C1 segment of cervical spinal cord (tissue), 14 donors: ENCODE measurements around the gene DOCK6.

Source experiments
- DNase-seq, 14 donors: peaks; one replicate each; lab custom pipeline; 2025; lab: John Stamatoyannopoulos, UW

Gene DOCK6

GRCh38 chr19:11223200-11223599 is 39.1 kb downstream of the DOCK6 start:
- no peak for DNase-seq

DNA sequence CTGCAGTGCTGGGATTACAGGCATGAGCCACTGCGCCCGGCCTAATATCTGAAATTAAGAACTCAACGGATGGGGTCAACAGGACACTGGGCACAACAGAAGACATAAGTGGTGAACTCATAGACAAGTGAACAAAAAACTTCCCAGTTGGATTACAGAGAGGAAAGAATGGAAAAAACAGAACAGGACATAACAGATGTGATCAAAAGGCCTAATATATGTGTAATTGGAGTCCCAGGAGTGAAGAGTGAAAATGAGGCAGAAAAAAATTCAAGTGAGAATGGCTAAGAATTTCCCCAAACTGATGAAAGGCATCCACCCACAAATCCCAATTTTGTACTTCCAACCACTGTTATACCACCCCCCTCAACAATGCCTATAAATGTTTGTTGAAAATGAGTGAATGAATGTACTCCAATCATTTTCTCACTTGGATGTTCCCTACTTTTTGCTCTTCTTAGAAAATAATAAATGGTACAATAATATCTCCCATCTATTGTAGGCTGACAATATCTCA is 41.2 kb downstream of the DOCK6 start:
- no peak for DNase-seq

DNA sequence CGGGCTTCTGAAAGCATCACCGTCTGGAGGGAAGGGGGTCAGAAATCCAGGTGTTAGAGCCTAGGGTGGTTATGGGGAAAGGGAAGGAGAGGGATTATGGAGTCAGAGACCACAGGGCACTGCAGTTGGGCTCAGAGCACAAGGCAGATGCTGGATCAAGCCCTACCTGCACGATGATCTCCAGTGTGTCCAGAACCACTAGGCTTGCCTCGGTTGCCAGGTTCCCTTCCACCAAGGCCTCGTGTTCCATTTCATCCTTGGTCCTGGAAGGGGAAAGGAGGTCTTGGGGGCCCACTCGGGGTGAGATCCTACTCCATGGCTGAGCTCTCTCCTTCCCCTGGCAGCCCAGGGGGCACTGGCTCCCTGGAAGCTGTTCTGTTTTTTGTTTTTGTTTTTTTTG is 47.9 kb downstream of the DOCK6 start:
- no peak for DNase-seq

DNA sequence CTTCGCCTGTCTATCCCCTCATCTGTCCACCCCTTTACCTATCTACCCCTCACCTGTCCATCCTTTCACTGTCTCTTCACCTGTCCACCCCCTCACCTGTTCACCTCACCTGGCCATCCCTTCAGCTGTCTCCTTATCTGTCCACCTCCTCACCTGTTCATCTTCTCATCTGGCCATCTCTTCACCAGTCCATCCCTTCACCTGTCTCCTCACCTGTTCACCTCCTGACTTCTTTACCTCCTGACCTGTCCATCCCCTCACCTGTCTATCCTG is 51.7 kb downstream of the DOCK6 start:
- no peak for DNase-seq

DNA sequence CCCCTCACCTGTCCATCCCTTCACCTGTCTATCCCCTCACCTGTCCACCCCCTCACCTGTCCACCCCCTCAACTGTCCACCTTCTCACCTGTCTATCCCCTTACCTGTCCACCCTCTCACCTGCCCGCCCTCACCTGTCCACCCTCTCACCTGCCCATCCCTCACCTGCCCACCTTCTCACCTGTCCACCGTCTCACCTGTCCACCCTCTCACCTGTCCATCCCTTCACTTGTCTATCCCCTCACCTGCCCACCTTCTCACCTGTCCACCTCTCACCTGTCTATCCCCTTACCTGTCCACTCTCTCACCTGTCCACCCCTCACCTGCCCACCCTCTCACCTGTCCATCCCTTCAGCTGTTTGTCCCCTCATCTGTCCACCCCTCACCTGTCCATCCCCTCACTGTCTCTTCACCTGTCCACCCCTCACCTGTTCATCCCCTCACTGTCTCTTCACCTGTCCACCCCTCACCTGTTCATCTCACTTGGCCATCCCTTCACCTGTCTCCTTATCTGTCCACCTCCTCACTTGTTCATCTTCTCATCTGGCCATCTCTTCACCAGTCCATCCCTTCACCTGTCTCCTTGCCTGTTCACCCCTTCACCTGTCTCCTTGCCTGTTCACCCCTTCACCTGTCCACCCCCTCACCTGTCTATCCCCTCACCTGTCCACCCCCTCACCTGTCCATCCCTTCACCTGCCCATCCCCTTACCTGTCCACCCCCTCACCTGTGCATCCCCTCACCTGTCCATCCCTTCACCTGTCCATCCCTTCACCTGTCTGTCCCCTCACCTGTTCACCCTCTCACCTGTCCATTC is 52.3 kb downstream of the DOCK6 start:
- no peak for DNase-seq

DNA sequence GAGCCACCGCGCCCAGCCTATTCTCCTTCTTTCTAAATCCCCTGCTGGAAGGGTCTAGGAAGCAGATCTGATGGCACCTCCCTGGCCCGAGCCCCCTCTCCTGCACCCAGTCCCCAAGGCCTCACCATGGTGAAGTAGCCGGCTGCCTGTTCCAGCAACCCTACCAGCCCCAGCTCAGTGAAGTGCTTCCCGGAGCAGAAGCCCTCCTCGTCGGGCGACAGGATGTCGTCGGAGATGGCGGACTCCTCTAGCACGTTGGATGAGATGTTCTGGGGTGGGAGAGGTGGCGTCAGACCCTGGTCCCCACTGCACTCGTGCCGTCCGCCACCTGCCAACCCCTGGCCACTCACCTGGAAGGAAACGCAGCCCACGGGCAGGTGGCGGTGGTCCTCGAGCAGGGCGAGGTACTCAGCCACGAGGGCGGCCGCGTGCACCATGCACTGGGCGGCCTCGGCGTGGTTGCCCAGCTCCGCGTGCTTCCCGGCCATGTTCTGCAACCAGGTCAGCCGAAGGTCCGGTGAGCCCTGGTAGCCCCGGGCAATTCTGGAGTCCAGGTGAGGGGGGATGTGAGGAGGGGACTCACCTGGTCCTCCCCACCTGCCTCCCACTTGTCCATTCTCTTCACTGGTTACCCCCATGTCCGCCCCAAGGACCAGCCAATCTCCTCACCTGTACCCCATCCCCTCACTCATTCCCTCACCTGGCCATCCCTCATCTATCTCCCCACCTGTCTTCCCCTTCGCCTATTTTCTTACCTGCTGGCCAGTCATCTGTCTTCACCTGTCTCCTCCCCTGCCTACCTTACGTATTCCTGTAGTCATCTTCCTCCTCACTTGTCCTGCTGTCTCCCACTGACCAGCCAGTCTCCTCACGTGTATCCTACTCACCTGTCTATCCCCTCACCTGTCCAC is 53.5 kb downstream of the DOCK6 start:
- DNase-seq = no peak

DNA sequence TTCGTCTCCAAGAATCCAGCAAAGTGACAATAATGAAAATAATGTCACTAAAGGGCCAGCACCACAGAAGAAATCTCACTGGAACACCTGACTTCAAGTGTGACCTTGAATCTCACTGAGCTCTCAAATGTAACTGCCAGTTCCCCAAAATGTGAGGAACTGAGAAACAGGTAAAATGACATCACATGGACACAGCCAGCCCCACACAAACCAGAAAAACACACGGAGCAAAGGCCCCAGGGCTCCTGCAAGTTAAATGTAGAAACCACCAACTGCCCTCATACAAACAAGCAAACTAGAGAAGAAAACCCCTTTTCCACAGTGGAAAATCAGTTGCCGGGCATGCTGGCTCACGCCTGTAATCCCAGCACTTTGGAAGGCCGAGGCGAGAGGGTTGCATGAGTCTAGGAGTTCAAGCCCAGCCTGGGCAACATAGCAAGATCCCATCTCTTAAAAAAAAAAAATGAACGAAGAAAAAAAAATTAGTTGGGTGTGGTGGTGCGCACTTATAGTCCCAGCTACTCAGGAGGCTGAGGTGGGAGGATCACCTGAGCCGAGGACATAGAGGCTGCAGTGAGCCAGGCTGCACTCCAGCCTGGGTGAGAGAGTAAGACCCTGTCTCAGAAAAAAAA is 56.3 kb downstream of the DOCK6 start:
- no peak for DNase-seq

DNA sequence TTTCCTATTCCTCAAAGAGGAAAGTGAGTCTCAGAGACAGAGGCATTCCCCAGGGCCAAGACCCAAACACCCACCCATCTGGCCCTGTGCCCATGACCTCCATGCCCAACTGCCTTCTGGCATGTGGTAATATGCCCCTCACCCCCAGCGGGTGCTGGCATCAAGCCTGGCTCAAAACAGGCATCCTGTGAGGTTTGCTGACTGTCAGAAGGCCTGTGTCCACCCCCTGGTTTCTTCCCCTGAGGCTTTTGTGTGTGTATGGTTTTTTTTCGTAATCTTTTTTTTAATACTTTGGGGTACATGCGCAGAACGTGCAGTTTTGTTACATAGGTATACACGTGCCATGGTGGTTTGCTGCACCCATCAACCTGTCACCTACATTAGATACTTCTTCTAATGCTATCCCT is 57.4 kb downstream of the DOCK6 start:
- DNase-seq = no peak

GRCh38 chr19:11204076-11204602 is 58.2 kb downstream of the DOCK6 start:
- no peak for DNase-seq

DNA sequence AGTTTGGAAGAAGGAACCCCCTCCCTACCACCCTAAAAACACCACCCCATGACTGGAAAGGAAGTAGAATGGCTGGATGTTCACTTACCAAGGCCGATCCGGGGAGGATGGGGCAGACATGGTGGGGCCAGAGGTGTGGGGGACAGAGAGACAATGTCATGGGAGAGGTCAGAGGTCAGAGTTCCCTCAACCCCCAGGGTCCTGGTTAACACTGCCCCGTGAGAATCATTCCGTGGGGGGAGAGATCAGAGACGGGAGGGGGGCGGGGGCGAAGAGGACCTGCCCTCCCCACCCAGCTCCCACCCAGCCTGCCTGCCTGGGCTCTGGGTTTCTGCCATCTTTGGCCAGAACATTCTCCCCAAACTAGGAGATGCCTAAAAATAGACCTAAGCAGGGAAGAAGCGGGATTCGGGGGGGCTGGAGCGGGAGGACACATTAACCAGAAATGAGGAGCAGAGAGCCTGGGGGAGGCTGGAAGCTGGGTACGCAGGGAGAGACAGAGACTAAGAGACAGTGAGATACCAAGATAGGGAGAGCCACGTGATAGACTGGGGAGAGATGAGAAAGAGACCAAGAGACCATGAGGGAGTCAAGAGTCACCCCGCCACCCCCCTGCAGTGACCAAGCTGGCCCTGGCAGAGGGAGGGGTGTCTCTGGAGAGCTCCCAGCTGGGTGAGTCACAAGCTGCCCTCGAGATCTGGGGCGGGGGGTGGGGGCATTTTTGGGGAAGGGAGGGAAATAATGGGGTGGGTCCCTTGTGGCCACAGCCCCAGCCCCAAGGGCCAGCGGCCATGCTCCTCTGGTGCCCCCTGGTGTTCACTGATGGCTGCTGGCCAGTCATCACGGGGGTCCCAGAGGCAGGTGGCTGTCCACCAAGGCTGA is 58.9 kb downstream of the DOCK6 start:
- DNase-seq = peak in 11 of 14 donors; percentile 16 to 84 (median 42)

DNA sequence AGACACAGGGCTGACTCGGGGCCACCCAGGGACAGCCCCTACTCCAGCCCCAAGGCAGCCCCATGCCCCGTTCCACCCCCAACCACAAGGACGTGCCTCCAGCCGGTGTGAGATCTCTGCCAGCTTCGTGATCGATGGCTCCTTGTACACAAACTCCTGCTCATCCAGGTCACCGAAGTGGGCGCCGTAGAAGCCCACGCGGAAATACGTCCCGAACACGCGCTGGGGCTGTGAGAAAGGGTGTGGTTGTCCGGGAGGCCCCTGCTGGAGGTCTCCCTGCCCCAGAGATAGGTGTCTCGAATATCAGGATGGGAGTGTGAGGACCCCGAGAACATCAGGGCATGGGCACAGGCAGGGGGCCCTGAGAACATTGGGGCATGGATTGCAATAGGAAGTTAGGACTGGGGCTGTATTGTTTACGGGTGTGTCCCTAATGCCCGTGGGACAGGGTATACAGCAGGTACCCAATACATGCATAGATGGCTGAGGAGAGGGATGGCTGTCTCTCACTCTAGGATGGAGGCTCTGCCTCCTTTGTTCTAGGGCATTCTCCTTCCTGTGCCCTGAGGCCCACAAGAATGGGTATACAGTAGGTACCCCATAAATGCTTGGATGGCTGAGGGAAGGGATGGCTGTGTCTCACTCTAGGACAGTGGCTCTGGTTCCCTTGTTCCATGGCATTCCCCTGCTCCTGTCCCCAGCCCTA is 59.7 kb downstream of the DOCK6 start:
- DNase-seq = no peak

DNA sequence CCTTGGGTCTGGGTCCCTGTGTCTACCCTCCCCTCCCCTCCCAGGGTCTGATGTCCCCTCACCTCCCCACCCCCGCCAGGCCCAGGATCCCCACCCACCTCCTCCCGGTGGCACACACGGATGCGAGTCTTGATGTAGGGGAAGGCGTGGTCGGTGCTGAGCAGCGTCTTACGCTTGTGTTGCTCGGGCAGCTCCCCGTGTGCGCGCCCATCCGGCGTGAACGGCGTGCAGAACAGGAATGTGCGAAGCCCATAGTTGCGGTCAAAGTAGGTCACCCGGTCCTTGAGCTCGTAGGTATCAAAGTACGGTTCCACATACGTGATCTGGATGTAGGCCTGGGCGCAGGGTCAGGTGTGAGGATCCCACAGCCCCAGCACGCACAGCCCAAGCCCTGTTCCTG is 60.5 kb downstream of the DOCK6 start:
- no peak for DNase-seq

- DNase-seq = no peak
Measured at GRCh38 chr19:11200931-11201330, 61.4 kb downstream of the DOCK6 start.

GRCh38 chr19:11200015-11200574 is 62.2 kb downstream of the DOCK6 start:
- DNase-seq = no peak

GRCh38 chr19:11199517-11199916 is 62.8 kb downstream of the DOCK6 start:
- DNase-seq = no peak

GRCh38 chr19:11198769-11199424 is 63.4 kb downstream of the DOCK6 start:
- no peak for DNase-seq

DNA sequence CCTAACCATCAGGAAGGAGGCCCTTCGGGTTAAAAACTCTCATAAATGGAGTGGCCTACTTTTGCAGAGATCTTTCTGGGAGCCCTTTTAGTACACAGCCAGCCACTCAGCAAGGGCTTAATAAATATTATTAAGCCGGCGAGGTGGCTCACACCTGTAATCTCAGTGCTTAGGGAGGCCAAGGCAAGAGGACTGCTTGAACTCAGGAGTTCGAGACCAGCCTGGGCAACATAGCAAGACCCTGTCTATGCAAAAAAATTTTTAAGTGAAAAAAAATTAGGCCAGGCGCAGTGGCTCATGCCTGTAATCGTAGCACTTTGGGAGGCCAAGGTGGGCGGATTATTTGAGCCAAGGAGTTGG is 64.2 kb downstream of the DOCK6 start:
- no peak for DNase-seq

GRCh38 chr19:11197291-11198174 is 64.8 kb downstream of the DOCK6 start, which contains the start of gene KANK2:
TSS of gene KANK2 (minus strand) at chr19:11197545. CDS start at chr19:11194511, 3,034 bp downstream.
- peak in 13 of 14 donors; percentile 25 to 87 (median 68) for DNase-seq
